SHP77 treated with DMSO at 0.1 percent for 48 hours (cell line): ENCODE results near the gene CD81.
A peak's percentile ranks its signal among the peaks of the same experiment; 100 is the strongest.

Experiments used
- DNase-seq: peaks from one replicate; lab custom pipeline; 2025; lab: John Stamatoyannopoulos, UW

The CD81 gene

GRCh38 chr11:2377511-2378443, 667 bp downstream of the CD81 start:
- no peak for DNase-seq

- no peak for DNase-seq
Measured at GRCh38 chr11:2378527-2379210, 1.6 kb downstream of the CD81 start.

- DNase-seq: no peak
Measured at GRCh38 chr11:2379466-2380174, 2.5 kb downstream of the CD81 start.

GRCh38 chr11:2380396-2380795, 3.3 kb downstream of the CD81 start:
- no peak for DNase-seq

- no peak for DNase-seq
Measured at GRCh38 chr11:2380807-2381350, 3.8 kb downstream of the CD81 start.

- DNase-seq: no peak
Measured at GRCh38 chr11:2381494-2382128, 4.5 kb downstream of the CD81 start.

- no peak for DNase-seq
Measured at GRCh38 chr11:2382129-2382517, 5.0 kb downstream of the CD81 start.

GRCh38 chr11:2382936-2383851, 6.1 kb downstream of the CD81 start:
- DNase-seq: no peak

- DNase-seq: no peak
Measured at GRCh38 chr11:2383852-2384804, 7.0 kb downstream of the CD81 start.

GRCh38 chr11:2385156-2386151, 8.3 kb downstream of the CD81 start:
- DNase-seq: no peak

GRCh38 chr11:2386591-2386990, 9.5 kb downstream of the CD81 start:
- no peak for DNase-seq

GRCh38 chr11:2387266-2387987, 10.3 kb downstream of the CD81 start:
- DNase-seq: no peak

- no peak for DNase-seq
Measured at GRCh38 chr11:2388431-2389376, 11.6 kb downstream of the CD81 start.

- peak; percentile 18 for DNase-seq
Measured at GRCh38 chr11:2389377-2390026, 12.4 kb downstream of the CD81 start.

- no peak for DNase-seq
Measured at GRCh38 chr11:2390091-2390724, 13.1 kb downstream of the CD81 start.
